ENCODE results near the gene TEKT5.
"Not testable (repeated sequence)": the region's sequence is repeated elsewhere in the genome, so short reads cannot be mapped to it uniquely, and the experiment has no call there.

The TEKT5 gene

DNA sequence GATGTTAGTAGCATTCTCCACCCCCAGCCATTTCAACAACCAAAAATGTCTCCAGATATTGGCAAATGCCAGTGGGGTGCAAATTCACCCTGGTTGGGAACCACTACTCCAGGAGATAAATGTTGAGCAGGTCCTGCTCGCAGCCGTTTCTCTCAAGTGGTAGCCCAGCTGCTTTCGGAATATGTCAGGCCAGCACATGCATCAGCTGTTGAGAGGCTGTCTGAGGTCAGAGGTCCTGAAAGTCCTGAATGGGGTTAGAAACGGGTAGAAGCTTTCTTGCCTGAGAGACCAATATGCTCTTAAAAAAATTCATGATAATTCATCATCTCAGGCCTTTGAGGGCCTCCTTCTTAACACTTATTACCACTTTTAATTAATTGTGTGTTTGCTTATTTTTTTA, 31.0 kb downstream of the TEKT5 start:
- DNase-seq (ENCODE audit: low read depth), result no peak
- H3K4me3 ChIP-seq (ENCODE audit: low read depth, low read length), result no peak overlapping the region

- no peak for DNase-seq (ENCODE audit: low read depth)
- no peak overlapping the region for H3K4me3 ChIP-seq (ENCODE audit: low read depth, low read length)
Observed at GRCh38 chr16:10663146-10663545, 31.6 kb downstream of the TEKT5 start.

- no peak for DNase-seq (ENCODE audit: low read depth)
- H3K4me3 ChIP-seq (ENCODE audit: low read depth, low read length), result no peak overlapping the region
Observed at GRCh38 chr16:10662212-10662611, 32.5 kb downstream of the TEKT5 start.

GRCh38 chr16:10661737-10662136, 33.0 kb downstream of the TEKT5 start:
- no peak for DNase-seq (ENCODE audit: low read depth)
- no peak overlapping the region for H3K4me3 ChIP-seq (ENCODE audit: low read depth, low read length)

GRCh38 chr16:10660950-10661635, 33.6 kb downstream of the TEKT5 start:
- no peak for DNase-seq (ENCODE audit: low read depth)
- H3K4me3 ChIP-seq (ENCODE audit: low read depth, low read length), result no peak overlapping the region

GRCh38 chr16:10658943-10659342, 35.8 kb downstream of the TEKT5 start:
- H3K4me3 ChIP-seq (ENCODE audit: low read depth, low read length), result no peak overlapping the region
- no peak for DNase-seq (ENCODE audit: low read depth)

- DNase-seq (ENCODE audit: low read depth), result no peak
- no peak overlapping the region for H3K4me3 ChIP-seq (ENCODE audit: low read depth, low read length)
Observed at GRCh38 chr16:10657925-10658324, 36.8 kb downstream of the TEKT5 start.

DNA sequence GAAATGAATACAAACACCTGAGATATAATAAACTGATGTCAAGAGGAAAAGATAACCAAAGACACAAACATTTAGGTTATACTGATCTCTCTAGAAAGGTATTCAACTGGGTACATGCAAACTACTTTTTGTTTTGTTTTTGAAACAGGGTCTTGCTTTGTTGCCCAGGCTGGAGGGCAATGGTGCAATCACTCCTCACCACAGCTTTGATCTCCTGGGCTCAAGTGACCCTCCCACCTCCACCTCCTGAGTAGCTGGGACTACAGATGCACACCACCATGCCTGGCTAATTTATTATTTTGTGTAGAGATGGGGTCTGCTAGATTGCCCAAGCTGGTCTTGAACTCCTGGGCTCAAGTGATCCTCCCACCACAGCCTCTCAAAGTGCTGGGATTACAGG, 38.1 kb downstream of the TEKT5 start:
- no peak overlapping the region for H3K4me3 ChIP-seq (ENCODE audit: low read depth, low read length)

GRCh38 chr16:10655415-10655977, 39.2 kb downstream of the TEKT5 start:
- DNase-seq (ENCODE audit: low read depth), result no peak
- no peak overlapping the region for H3K4me3 ChIP-seq (ENCODE audit: low read depth, low read length)

More for the DNA sequence above, 38.1 kb downstream of the TEKT5 start:
- DNase-seq (ENCODE audit: low read depth), result no peak

DNA sequence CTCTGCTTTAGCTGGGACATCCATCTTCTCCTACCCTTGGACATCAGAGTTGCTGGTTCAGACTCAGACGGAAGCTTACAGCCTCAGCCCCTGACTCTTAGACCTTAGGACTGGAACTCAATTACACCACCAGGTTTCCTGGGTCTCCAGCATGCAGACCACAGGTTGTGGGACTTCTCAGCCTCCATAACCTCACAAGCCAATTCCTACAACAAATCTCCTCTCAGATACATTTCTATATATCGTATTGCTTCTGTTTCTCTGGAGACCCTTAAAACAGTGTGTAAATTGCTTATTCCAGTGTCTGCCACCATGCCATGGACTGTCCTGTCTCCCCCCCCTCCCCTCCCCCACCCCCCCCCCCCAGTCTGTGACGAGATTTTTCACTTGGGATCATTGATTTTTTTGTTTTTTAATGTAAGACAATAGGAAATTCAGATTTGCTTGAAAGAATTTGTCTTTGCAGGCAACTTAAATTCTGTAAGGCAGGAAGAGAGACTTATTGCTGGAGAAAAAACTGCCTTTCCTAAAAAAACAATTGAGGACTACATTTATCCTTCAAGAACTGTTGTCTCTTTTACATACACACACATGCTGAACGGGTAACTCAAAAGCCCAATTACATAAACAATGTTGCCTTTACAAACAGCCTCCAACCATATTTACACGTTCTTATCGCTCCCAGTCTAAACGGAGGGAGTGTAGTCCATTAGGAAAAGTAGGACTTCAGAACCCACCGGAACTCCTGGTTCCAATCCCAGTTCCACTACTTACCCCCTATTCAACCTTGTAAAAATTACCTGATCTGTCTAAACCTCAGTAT, 39.9 kb downstream of the TEKT5 start:
- no peak for DNase-seq (ENCODE audit: low read depth)
- H3K4me3 ChIP-seq (ENCODE audit: low read depth, low read length), result no peak overlapping the region

GRCh38 chr16:10652730-10653590, 41.8 kb downstream of the TEKT5 start:
- no peak for DNase-seq (ENCODE audit: low read depth)
- no peak overlapping the region for H3K4me3 ChIP-seq (ENCODE audit: low read depth, low read length)

GRCh38 chr16:10649098-10649497, 45.6 kb downstream of the TEKT5 start:
- DNase-seq (ENCODE audit: low read depth); H3K4me3 ChIP-seq (ENCODE audit: low read depth, low read length): not testable (repeated sequence)

DNA sequence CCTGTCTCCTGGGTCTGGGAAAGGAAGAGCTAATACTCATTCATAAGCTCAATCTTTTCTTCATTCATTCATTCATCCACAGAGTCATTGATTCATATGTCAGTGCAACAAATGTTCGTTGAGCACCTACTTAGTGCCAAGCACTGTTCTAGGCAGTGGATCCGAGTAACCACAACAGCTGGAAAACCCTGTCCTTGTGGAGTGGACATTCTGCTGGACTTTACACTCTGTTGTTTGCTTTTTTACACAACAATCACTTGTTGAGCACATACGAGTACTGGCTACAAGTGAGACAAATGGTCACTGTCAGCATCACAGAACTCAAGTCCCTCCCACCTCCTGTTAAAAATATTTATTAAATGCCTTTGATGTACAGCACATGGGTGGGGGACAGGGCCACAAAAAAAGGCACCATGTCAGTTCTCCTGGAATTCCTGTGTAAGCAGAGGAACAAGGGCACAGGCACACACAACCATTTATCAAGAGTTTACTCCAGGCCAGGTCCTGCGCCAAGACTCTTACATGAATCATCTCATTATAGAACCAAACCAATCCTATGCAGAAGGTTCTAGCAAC, 46.9 kb downstream of the TEKT5 start:
- DNase-seq (ENCODE audit: low read depth), result no peak
- H3K4me3 ChIP-seq (ENCODE audit: low read depth, low read length), result no peak overlapping the region

GRCh38 chr16:10647264-10647720, 47.4 kb downstream of the TEKT5 start:
- H3K4me3 ChIP-seq (ENCODE audit: low read depth, low read length), result no peak overlapping the region
- no peak for DNase-seq (ENCODE audit: low read depth)

GRCh38 chr16:10646581-10647263, 48.0 kb downstream of the TEKT5 start:
- DNase-seq (ENCODE audit: low read depth), result no peak
- H3K4me3 ChIP-seq (ENCODE audit: low read depth, low read length), result no peak overlapping the region

DNA sequence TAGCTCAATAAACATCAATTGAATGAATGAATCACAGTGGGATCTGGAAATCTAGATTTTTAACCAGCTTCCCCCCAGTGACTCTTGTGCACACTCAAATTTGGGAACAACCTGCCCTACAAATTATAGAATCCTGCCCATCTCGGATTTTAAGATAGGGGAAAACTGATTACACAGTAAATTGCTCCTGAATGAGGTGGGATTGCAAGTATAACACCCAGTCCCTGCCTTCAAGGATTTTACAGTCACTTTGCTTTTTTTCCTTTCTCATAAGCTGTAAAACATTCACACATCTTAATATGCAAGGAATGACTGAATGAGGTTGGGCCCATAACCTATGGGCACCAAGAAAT, 48.5 kb downstream of the TEKT5 start:
- no peak for DNase-seq (ENCODE audit: low read depth)
- H3K4me3 ChIP-seq (ENCODE audit: low read depth, low read length), result no peak overlapping the region

GRCh38 chr16:10644092-10644491, 50.6 kb downstream of the TEKT5 start:
- H3K4me3 ChIP-seq (ENCODE audit: low read depth, low read length), result no peak overlapping the region

GRCh38 chr16:10642964-10643363, 51.8 kb downstream of the TEKT5 start:
- no peak overlapping the region for H3K4me3 ChIP-seq (ENCODE audit: low read depth, low read length)
- no peak for DNase-seq (ENCODE audit: low read depth)

More at GRCh38 chr16:10644092-10644491, 50.6 kb downstream of the TEKT5 start:
- no peak for DNase-seq (ENCODE audit: low read depth)

Data from skeletal muscle cell (primary cell).